Liver (tissue), 9 donors: Measurements from ENCODE around the gene PLK1. TPM values are rescaled to one million over a fixed set of nuclear protein-coding genes. Genes with fewer than 3 reads are reported as not detected.
"Not testable (repeated sequence)": the region's sequence is repeated elsewhere in the genome, so short reads cannot be mapped to it uniquely, and the experiment has no call there.

Experiments used
- DNase-seq: peaks from one replicate; pipeline ENCODE4 v3.0.0-alpha.2; 2017; ENCODE audit warnings: low spot score
- H3K27ac ChIP-seq, 2 donors: one replicate each; pipeline ENCODE4 v1.7.0; 2013; ENCODE audit warnings: inconsistent platforms in 2 of 2, low read length in 2 of 2, control low read depth in 1 of 2, low read depth in 1 of 2, mild to moderate bottlenecking in 1 of 2
- H3K27me3 ChIP-seq, 4 donors: one replicate each; pipeline versions ENCODE4 v1.6.1 to v1.7.0; 2013; ENCODE audit warnings: low read length in 3 of 4, inconsistent platforms in 1 of 4, mild to moderate bottlenecking in 1 of 4, moderate library complexity in 1 of 4; ENCODE audit not compliant: control insufficient read depth in 4 of 4, insufficient read depth in 4 of 4
- H3K36me3 ChIP-seq, 4 donors: one replicate each; pipeline versions ENCODE4 v1.6.1 to v1.7.0; 2013; ENCODE audit warnings: low read length in 3 of 4, mild to moderate bottlenecking in 3 of 4, low read depth in 1 of 4, moderate library complexity in 1 of 4; ENCODE audit not compliant: control insufficient read depth in 4 of 4, insufficient read depth in 3 of 4
- H3K4me1 ChIP-seq, 4 donors: one replicate each; pipeline versions ENCODE4 v1.6.1 to v1.7.0; 2013; ENCODE audit warnings: low read length in 3 of 4, mild to moderate bottlenecking in 3 of 4, moderate library complexity in 1 of 4; ENCODE audit not compliant: control insufficient read depth in 4 of 4, insufficient read depth in 4 of 4
- H3K4me3 ChIP-seq, 3 donors: one replicate each; pipeline versions ENCODE4 v1.6.1 to v1.7.0; 2013; ENCODE audit warnings: low read length in 3 of 3, control low read depth in 1 of 3, low read depth in 1 of 3, mild to moderate bottlenecking in 1 of 3
- H3K9ac ChIP-seq, 2 donors: one replicate each; pipeline ENCODE4 v1.7.0; 2013; ENCODE audit warnings: low read length in 2 of 2, mild to moderate bottlenecking in 2 of 2, moderate library complexity in 2 of 2, control low read depth in 1 of 2, low read depth in 1 of 2
- H3K9me3 ChIP-seq, 4 donors: one replicate each; pipeline versions ENCODE4 v1.6.1 to v1.7.0; 2013; ENCODE audit warnings: low read length in 3 of 4; ENCODE audit not compliant: control insufficient read depth in 4 of 4
- ATF3 ChIP-seq: IDR thresholded peaks from 2 replicates; pipeline ENCODE4 v1.6.1; 2016; ENCODE audit warnings: antibody characterized with exemption
- EGR1 ChIP-seq, 2 donors: IDR thresholded peaks; 2 replicates each; pipeline ENCODE4 v1.6.1; 2016 to 2018; ENCODE audit warnings: antibody characterized with exemption in 2 of 2, low read depth in 2 of 2
- FOXA1 ChIP-seq: IDR thresholded peaks from 2 replicates; pipeline ENCODE4 v1.6.1; 2016; ENCODE audit warnings: antibody characterized with exemption
- HNF4A ChIP-seq, 2 donors: conservative IDR thresholded peaks; 2 replicates each; pipeline ENCODE4 v1.6.1; 2016; ENCODE audit warnings: antibody characterized with exemption in 2 of 2, mild to moderate bottlenecking in 2 of 2
- NR2F2 ChIP-seq: IDR thresholded peaks from 2 replicates; pipeline ENCODE4 v1.6.1; 2016; ENCODE audit warnings: antibody characterized with exemption
- RAD21 ChIP-seq, 2 donors: IDR thresholded peaks; 2 replicates each; pipeline ENCODE4 v1.6.1; 2016; ENCODE audit warnings: antibody characterized with exemption in 2 of 2, mild to moderate bottlenecking in 2 of 2
- REST ChIP-seq: IDR thresholded peaks from 2 replicates; pipeline ENCODE4 v1.6.1; 2016; ENCODE audit warnings: antibody characterized with exemption, mild to moderate bottlenecking
- RXRA ChIP-seq, 2 donors: IDR thresholded peaks; 2 replicates each; pipeline ENCODE4 v1.6.1; 2017 to 2018; ENCODE audit warnings: antibody characterized with exemption in 2 of 2, mild to moderate bottlenecking in 1 of 2
- SP1 ChIP-seq: IDR thresholded peaks from 2 replicates; pipeline ENCODE4 v1.6.1; 2018; ENCODE audit warnings: antibody characterized with exemption, mild to moderate bottlenecking
- TAF1 ChIP-seq: conservative IDR thresholded peaks from 2 replicates; pipeline ENCODE4 v1.6.1; 2016; ENCODE audit warnings: antibody characterized with exemption, mild to moderate bottlenecking
- YY1 ChIP-seq: IDR thresholded peaks from 2 replicates; pipeline ENCODE4 v1.6.1; 2016; ENCODE audit warnings: antibody characterized with exemption, mild to moderate bottlenecking
- WGBS: extraction: QIAGEN DNeasy Blood & Tissue Kit; methylation state at CpG from one replicate; pipeline ENCODE4 v1.1.7; 2013; 5-methylcytosine and 5-hydroxymethylcytosine counted together
- polyA plus RNA-seq, 2 donors: library from polyadenylated mRNA; stranded (reverse) in 1 of 2; unstranded in 1 of 2; fragments of 200-250 nt in 1 of 2; fragments of >200 nt in 1 of 2; fragmentation: Nextera tagmentation in 1 of 2; extraction: Ambion mirVana in 1 of 2; gene quantifications; one replicate each; pipeline versions ENCODE4 v1.2.1 to v1.2.3, GENCODE V29; 2013 to 2015
- total RNA-seq, 2 donors: library from RNA; depleted of rRNA; stranded (reverse); fragments of >200 nt; gene quantifications; one replicate each; pipeline ENCODE4 v1.2.3, GENCODE V29; 2014
- TF ChIP-seq, protein P1 (sequence below): IDR thresholded peaks from 2 replicates; pipeline ENCODE4 v1.6.1; 2016; ENCODE audit warnings: antibody characterized with exemption
- TF ChIP-seq, protein P2 (sequence below): IDR thresholded peaks from 2 replicates; pipeline ENCODE4 v1.6.1; 2016; ENCODE audit warnings: antibody characterized with exemption
- donor health status: healthy.
- donor health status: healthy.
- donor health status: healthy.
- donor health status: healthy.
- donor health status: healthy.

Gene PLK1
- total and polyA plus RNA-seq, 4 donors: 0.33 to 30.3 (median 2.3) TPM

DNA sequence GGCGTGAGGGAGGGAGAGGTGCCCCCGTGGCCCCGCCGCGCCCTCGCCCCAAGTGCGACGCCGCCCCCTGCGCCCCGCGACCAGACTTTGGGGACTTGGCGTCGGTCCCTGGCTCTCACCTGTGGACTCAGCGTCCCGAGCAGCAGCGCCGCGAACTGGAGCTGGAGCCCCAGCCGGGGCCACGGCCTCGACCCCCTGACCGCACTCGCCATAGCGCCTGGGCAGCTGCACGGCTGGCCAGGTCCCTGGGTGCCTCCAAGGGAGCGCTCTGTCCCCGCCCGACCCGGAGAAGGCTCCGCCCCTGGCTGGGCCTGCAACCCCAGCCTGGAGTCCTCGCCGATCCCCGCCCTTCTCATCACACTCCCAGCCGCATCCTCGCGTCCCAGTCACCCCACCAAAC lies 34.3 kb downstream of the PLK1 start, which contains the start of gene ERN2:
Gene ERN2 (minus strand): TSS at position 247 of the 400 bp plus-strand sequence. CDS start 35 bp downstream, at position 212.
- Histone ChIP-seq H3K4me3 (no peak within 1 kb of the TSS), H3K4me1 (no peaks in the 10 kb centered on the region), H3K27me3 (peaks cover 0 to 7% (median 3%) of the 10 kb centered on the region in 4 donors), H3K9me3 (peaks cover 0 to 4% (median 2%) of the 10 kb centered on the region in 4 donors), H3K36me3 (no peaks in the 10 kb centered on the region), H3K9ac (no peak within 1 kb of the TSS), H3K27ac (no peak within 1 kb of the TSS)
- 5% methylated on average over 37 of the region's 37 CpGs for WGBS
- no peak for DNase-seq
- no peak for TF ChIP-seq NR2F2
- no peak for TF ChIP-seq RXRA (IDR thresholded peaks at IDR 0.05)
- TF ChIP-seq ATF3: no peak
- no peak for TF ChIP-seq FOXA1
- TF ChIP-seq RAD21 (IDR thresholded peaks at IDR 0.05): no peak
- no peak for TF ChIP-seq TAF1
- TF ChIP-seq REST: no peak
- TF ChIP-seq EGR1 (IDR thresholded peaks at IDR 0.05; ENCODE audit: low read depth in 2 of 2): no peak
- TF ChIP-seq SP1: no peak
- no peak for TF ChIP-seq YY1
- TF ChIP-seq, protein P1, sequence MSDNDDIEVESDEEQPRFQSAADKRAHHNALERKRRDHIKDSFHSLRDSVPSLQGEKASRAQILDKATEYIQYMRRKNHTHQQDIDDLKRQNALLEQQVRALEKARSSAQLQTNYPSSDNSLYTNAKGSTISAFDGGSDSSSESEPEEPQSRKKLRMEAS: no peak
- no peak for TF ChIP-seq HNF4A (conservative IDR thresholded peaks at IDR 0.05)

DNA sequence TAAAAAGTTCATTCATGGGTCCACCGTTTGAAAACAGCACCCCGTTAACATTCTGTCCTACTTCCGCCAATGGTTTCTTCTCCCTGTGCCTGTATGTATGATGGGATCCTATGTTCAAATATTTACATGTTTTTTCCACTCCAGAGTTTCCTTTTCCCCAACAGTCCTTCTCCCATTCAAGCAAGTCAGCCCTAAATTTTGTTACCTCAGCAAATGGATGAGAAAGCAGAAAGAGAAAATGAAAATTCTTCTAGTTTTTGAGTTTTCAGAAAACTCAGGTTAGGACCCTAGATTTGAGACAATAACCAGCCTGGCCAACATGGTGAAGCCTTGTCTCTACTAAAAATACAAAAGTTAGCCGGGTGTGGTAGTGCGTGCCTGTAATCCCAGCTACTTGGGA lies 37.8 kb downstream of the PLK1 start:
- Histone ChIP-seq H3K27ac (no peak overlapping the region), H3K4me3 (no peak overlapping the region), H3K9me3 (no peaks in the 10 kb centered on the region), H3K27me3 (peaks cover 0 to 4% (median 3%) of the 10 kb centered on the region in 4 donors), H3K4me1 (no peaks in the 10 kb centered on the region), H3K9ac (no peak overlapping the region), H3K36me3 (no peaks in the 10 kb centered on the region)
- no peak for TF ChIP-seq TAF1
- TF ChIP-seq, protein P2, sequence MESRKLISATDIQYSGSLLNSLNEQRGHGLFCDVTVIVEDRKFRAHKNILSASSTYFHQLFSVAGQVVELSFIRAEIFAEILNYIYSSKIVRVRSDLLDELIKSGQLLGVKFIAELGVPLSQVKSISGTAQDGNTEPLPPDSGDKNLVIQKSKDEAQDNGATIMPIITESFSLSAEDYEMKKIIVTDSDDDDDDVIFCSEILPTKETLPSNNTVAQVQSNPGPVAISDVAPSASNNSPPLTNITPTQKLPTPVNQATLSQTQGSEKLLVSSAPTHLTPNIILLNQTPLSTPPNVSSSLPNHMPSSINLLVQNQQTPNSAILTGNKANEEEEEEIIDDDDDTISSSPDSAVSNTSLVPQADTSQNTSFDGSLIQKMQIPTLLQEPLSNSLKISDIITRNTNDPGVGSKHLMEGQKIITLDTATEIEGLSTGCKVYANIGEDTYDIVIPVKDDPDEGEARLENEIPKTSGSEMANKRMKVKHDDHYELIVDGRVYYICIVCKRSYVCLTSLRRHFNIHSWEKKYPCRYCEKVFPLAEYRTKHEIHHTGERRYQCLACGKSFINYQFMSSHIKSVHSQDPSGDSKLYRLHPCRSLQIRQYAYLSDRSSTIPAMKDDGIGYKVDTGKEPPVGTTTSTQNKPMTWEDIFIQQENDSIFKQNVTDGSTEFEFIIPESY: no peak
- DNase-seq: no peak
- 77% methylated on average over 5 of the region's 5 CpGs for WGBS

DNA sequence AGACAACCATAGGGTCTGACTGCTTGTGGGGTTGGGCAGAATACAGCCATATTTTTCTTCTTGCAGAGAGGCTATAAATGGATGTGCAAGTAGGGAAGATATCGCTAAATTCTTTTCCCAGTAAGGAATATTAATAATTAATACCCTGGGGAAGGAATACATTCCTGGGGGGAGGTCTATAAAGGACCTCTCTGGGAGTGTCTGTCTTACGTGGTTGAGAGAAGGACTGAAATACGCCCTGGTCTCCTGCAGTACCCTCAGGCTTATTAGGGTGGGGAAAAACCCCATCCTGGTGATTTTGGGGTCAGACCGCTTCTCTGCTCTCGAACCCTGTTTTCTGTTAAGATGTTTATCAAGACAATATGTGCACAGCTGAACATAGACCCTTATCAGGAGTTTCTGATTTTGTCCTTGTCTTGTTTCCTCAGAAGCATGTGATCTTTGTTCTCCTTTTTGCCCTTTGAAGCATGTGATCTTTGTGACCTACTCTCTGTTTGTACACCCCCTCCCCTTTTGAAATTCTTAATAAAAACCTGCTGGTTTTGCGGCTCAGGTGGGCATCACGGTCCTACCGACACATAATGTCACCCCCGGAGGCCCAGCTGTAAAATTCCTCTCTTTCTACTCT lies 44.0 kb downstream of the PLK1 start:
- not testable (repeated sequence) for DNase-seq, H3K27ac ChIP-seq, H3K36me3 ChIP-seq, H3K4me1 ChIP-seq, H3K9me3 ChIP-seq, H3K9ac ChIP-seq, H3K27me3 ChIP-seq, H3K4me3 ChIP-seq
- WGBS: 74% methylated on average over 9 of the region's 9 CpGs
